Activated T-helper 9 cell treated with anti-CD3 and anti-CD28 coated beads, Interleukin-2, amount 50 U/mL, for 16 hours (primary cell): ENCODE results near the gene ST6GALNAC6.

Source experiments
- DNase-seq: peaks from one replicate; pipeline ENCODE4 v3.0.0-alpha.2; 2020; ENCODE audit warnings: low read depth

The ST6GALNAC6 gene

GRCh38 chr9:127916720-127917581, 17.5 kb upstream of the ST6GALNAC6 start, which contains the start of gene ST6GALNAC4:
ST6GALNAC4 (minus strand) TSS chr9:127917041; CDS start chr9:127916419, 622 bp downstream.
- DNase-seq, result peak; percentile 95

DNA sequence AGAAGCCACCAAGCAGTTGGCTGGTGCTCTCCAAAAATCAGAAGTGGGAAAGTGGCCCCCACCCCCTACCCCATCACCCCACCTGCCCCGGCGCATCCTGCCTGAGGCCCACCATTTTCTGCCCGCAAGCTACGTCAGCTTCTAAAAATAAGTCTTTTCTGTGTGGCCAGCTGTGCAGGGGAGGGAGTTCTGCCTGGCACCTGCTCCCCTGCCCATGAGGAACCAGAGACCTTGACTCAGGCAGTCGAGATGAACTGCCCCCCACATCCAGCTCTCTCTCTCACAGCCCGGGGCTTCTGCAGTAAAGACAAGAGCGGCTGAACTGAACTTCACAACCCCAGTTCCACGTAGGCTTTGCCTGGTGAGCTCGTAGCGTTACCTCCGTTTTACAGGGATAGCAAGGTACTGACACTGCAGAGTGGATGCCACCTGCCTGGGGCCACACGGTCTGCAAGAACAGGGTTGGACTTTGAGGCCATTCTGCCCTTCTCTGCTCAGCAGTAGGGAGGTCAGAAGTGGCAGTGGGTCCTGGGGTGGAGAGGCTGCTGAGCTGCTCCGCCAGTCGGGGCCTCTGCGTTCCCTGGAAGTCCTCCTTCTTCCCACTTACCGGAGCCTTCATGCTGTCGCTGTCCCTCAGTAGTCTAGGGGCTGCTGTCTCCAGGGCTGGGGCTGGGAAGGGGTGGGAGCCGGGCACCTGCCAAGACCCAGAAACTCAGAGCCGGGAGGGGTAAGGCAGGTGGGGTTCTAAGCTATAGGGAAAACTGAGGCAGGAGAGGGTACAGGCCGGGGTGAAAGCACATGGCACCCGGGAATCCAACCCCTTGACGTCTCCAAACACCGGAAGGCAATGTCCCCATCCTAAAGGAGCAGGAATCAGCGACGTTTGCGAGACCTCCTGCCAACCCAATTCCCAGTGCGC, 16.7 kb upstream of the ST6GALNAC6 start:
- no peak for DNase-seq

GRCh38 chr9:127915325-127915752, 15.9 kb upstream of the ST6GALNAC6 start:
- DNase-seq, result no peak

GRCh38 chr9:127913682-127914081, 14.3 kb upstream of the ST6GALNAC6 start:
- no peak for DNase-seq

DNA sequence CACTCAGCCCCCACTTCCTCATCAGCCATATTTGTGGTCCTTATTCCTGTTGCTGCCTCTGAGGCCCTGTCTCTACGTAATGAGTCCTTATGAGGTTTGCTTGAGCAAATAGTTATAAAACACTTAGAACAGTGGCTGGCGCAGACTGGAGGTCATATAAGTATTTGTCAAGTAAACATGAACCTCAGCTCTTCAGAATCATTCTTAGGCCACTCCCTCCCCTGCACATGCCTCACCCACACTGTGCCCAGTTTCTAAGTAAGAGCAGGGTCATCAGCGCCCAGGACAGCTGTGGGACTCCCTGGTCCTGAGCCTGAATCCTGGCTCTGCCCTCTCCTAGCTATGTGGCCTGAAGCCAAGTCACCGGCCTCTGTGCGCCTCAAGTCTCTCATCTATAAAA, 13.5 kb upstream of the ST6GALNAC6 start:
- DNase-seq, result no peak

- no peak for DNase-seq
Measured at GRCh38 chr9:127912296-127912695, 12.9 kb upstream of the ST6GALNAC6 start.

DNA sequence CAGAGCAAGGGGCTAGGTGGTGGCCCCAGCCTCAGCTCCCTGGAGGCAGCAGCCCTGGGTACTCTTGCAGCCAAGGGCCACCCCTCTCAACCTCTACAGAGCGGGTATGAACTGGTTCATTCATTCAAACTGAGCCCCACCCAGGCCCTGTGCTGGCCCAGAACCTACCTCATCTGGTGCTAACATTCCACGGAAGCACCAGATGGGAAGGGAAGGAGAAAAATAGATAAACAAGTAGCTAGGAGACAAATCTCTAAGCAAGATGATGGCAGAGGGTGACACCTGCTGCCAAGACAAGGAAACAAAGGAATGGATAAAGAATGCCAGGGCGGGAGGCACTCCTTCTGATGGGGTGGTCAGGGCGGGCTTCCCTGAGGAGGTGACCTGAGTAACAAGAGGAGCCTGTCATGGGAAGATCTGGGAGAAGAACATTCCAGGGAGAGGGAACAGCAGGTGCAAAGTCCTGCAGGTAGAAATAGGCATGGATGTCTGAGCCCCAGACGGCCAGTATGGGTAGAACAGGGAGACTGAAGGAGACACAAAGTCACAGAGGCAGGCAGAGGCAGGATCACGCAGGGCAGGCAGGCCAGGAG, 11.3 kb upstream of the ST6GALNAC6 start:
- DNase-seq, result no peak

DNA sequence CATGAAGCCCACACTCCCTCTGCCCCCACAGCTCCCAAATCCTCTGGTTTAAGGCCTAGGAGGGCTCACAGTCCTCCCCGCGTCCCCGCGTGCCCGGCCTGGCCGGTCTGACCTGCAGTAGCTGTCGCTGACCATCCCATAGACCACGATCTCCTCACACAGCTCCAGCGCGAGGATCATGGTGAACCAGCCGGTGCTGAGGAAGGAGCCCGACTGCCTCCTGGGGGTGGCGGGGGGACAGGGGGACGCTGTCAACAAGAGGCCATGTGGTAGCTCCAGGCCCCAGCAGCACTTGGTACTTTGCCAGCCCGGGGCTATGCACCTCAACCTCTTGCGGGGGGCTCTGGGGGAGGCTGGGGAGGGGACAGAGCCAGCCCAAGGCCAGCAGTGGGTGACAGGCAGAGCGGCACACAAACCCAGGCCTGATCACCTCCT, 10.5 kb upstream of the ST6GALNAC6 start:
- DNase-seq, result no peak

DNA sequence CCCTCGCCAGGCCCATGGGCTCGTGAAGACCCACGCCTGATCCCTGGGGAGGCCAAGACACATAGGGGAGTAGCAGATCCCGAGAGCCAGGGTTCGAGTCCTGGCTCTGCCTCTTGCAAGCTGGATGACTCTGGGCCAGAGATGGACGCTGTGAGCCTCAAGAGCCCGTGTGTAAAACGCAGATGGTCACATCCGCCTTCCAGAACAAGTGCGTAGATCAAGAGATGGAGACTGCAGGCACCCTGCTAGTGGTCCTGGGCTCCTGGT, 9.2 kb upstream of the ST6GALNAC6 start:
- DNase-seq, result no peak

DNA sequence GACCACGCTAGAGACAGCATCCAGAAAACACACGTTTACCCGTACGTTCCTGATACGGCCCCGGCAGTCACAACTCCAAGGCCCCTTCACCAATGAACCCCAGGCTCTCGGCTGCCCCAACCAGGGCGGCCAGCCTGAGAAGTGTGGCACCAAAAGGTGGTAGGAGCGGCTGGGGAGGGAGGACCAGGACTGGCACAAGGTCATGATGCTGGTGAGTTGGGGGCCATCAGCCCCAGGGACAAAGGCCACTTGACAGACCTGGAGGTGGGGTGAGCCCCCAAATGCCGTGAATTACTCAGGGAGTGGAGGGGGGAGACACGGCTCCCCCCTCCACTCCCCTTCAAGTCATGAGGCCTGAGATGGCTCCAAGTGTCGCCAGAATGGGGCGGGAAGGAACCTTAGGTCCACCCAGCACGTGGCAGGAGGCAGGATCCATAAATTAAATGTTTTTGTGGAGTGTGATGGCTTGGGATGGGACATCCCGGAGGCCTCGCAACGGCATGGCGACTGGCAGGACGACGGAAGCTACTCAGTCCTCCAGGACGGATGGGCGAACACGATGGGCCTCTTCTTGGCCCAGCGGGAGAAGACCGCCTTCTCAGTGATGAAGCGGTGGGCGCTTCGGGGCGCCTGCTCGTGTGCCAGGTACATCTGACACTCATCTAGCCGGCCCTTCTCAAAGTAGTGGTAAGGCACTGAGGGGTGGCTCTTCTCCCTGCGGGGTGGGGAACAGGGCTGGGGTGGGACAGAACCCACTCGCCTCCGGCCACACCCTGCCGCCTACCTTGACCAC, 8.7 kb upstream of the ST6GALNAC6 start:
- no peak for DNase-seq

- DNase-seq, result peak; percentile 57
Measured at GRCh38 chr9:127905788-127906191, 6.4 kb upstream of the ST6GALNAC6 start.

DNA sequence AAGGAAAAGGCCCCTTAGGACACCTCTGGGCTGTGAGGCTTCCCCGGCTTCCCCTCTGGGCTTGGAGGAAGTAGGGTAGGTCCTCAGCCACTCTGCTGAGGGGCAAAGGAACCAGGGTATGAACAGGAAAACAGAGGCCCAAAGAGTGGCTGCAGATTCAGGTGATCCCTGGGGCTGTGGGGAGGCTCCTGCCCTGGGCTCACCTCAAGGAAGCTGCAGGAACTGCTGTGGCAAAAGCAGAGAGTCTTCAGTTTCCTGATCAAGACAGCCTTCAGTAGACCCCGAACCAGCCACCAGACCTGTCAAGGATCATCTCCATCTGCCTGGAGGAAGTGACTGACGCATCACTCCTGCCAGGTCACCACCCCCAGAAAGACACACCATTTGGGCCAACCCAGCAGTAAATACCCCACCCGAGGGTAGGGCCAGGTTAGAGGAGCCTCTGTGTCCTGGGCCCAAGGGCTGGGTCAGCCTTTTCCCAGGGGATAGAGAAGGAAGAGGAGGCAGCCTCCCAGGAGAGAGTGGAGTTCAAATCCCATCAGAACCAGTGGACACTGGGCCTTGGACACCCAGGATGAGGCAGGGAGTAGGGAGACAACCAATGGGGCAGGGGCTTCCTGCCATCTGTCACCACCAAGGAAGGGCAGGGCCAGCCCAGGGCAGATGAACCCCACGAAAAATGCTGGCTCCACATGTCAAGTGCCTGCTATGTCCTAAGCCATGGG, 5.8 kb upstream of the ST6GALNAC6 start:
- peak; percentile 41 for DNase-seq

GRCh38 chr9:127904561-127905003, 5.2 kb upstream of the ST6GALNAC6 start:
- no peak for DNase-seq

DNA sequence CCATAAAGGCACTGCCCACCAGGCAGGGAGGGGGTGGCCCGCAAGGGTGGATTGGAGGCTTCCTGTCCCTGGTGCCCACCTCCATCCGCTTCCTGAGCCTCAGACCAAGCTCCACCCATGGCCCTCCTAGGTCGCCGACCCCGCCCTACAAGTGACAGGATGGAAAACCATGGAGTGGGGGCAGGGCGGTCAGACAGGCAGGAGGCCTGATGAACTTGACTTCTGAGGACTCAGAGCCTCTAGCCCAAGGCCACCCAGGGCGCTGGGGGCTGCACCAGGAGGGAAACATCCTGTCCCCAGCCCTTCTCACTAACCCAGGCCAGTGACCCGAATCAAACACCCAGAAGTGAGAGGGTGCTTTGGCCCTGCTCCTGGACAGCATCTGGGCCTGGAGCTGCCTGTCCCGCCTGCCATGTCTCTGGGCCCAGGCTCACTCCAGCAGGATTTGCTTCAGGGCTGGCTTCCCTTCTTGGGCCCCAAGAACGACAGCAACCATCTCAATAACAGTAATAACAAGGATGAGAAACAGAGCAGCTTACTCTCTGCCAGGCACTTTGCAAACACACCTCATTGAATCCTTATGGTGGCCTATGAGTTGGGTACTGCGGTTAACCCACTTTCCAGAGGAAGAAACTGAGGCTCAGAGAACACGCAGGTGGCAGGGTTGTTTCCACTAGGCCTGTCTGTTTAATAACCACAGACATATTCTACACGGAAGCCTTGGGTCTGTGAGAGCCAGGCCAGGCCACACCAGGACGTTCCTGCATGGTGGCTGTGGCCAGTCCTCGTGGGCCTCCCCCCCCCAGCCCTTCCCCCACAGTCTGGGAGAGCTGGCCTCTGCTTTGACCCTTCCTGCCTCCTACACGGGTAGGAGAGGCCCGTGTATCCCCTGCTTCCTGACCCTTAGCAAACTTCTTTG, 4.4 kb upstream of the ST6GALNAC6 start:
- DNase-seq, result peak; percentile 52

- no peak for DNase-seq
Measured at GRCh38 chr9:127898433-127899127, 823 bp downstream of the ST6GALNAC6 start.

DNA sequence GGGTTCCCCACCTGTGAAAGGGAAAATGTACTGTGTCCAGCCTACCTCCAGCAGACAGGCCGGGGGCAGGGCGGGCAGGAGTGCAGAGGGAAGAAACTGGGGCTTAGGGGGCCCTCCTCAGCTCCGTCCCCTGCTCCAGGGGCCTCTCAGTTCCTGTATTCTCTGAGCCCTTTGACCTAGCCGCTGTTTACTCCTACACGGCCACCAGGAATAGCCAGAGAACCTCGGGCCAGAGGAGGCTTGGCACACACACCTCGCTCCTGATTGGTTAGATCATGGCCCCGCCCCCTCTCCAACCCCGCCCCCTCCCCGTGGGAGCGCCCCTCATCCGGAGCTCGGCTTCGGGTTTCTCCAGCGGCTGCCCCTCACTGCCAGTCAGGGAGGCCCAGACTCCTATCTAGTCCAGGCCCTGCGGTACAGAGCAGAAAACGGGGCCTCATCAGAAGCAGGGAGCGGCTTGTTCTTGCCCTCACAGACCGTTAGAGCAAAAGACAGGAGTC, 2.2 kb downstream of the ST6GALNAC6 start:
- DNase-seq, result no peak

- no peak for DNase-seq
Measured at GRCh38 chr9:127896395-127897192, 2.8 kb downstream of the ST6GALNAC6 start.

GRCh38 chr9:127895811-127896210, 3.6 kb downstream of the ST6GALNAC6 start:
- DNase-seq, result no peak
